Purkinje cell (primary cell): ENCODE data around the gene PEG3. TPM values are rescaled to one million over a fixed set of nuclear protein-coding genes. Genes with fewer than 3 reads are reported as not detected.

ENCODE experiments used
- polyA plus RNA-seq: library from polyadenylated mRNA; unstranded; fragments of >200 nt; fragmentation: Nextera tagmentation; gene quantifications from 2 replicates; pipeline ENCODE4 v1.2.1, GENCODE V29; 2014

The PEG3 gene
- polyA plus RNA-seq = 78.4 and 112 TPM in 2 replicates

GRCh38 chr19:56840451-56841192 lies at the start of gene PEG3, which contains the start of gene ZIM2:
TSS of gene PEG3 (minus strand) at chr19:56840726. CDS start at chr19:56824655, 16,071 bp downstream.
TSS of gene ZIM2 (minus strand) at chr19:56840726. CDS start at chr19:56824277, 16,449 bp downstream.

Other genes with a start within 250 kb of the PEG3 start
- gene ZNF71, start 245.4 kb downstream of the PEG3 start, polyA plus RNA-seq = 0.07 and 0.47 TPM in 2 replicates
- 3.7 TPM in 1 of 2 replicates, not detected in the other for gene SMIM17, start 197.6 kb downstream of the PEG3 start, polyA plus RNA-seq
- gene ZNF835, start 169.0 kb downstream of the PEG3 start, polyA plus RNA-seq = 0.27 and 1.0 TPM in 2 replicates
- 0.14 and 2.4 TPM in 2 replicates for gene ZIM2, start within 50 bp of the PEG3 start, polyA plus RNA-seq